Liver (tissue), 9 donors: ENCODE results near the gene GGT6. TPM values are rescaled to one million over a fixed set of nuclear protein-coding genes. Genes with fewer than 3 reads are reported as not detected.

Source experiments
- DNase-seq: peaks from one replicate; pipeline ENCODE4 v3.0.0-alpha.2; 2017; ENCODE audit warnings: low spot score
- H3K27ac ChIP-seq, 2 donors: one replicate each; pipeline ENCODE4 v1.7.0; 2013; ENCODE audit warnings: inconsistent platforms in 2 of 2, low read length in 2 of 2, control low read depth in 1 of 2, low read depth in 1 of 2, mild to moderate bottlenecking in 1 of 2
- H3K27me3 ChIP-seq, 4 donors: one replicate each; pipeline versions ENCODE4 v1.6.1 to v1.7.0; 2013; ENCODE audit warnings: low read length in 3 of 4, inconsistent platforms in 1 of 4, mild to moderate bottlenecking in 1 of 4, moderate library complexity in 1 of 4; ENCODE audit not compliant: control insufficient read depth in 4 of 4, insufficient read depth in 4 of 4
- H3K36me3 ChIP-seq, 4 donors: one replicate each; pipeline versions ENCODE4 v1.6.1 to v1.7.0; 2013; ENCODE audit warnings: low read length in 3 of 4, mild to moderate bottlenecking in 3 of 4, low read depth in 1 of 4, moderate library complexity in 1 of 4; ENCODE audit not compliant: control insufficient read depth in 4 of 4, insufficient read depth in 3 of 4
- H3K4me1 ChIP-seq, 4 donors: one replicate each; pipeline versions ENCODE4 v1.6.1 to v1.7.0; 2013; ENCODE audit warnings: low read length in 3 of 4, mild to moderate bottlenecking in 3 of 4, moderate library complexity in 1 of 4; ENCODE audit not compliant: control insufficient read depth in 4 of 4, insufficient read depth in 4 of 4
- H3K4me3 ChIP-seq, 3 donors: one replicate each; pipeline versions ENCODE4 v1.6.1 to v1.7.0; 2013; ENCODE audit warnings: low read length in 3 of 3, control low read depth in 1 of 3, low read depth in 1 of 3, mild to moderate bottlenecking in 1 of 3
- H3K9ac ChIP-seq, 2 donors: one replicate each; pipeline ENCODE4 v1.7.0; 2013; ENCODE audit warnings: low read length in 2 of 2, mild to moderate bottlenecking in 2 of 2, moderate library complexity in 2 of 2, control low read depth in 1 of 2, low read depth in 1 of 2
- H3K9me3 ChIP-seq, 4 donors: one replicate each; pipeline versions ENCODE4 v1.6.1 to v1.7.0; 2013; ENCODE audit warnings: low read length in 3 of 4; ENCODE audit not compliant: control insufficient read depth in 4 of 4
- EGR1 ChIP-seq, 2 donors: IDR thresholded peaks; 2 replicates each; pipeline ENCODE4 v1.6.1; 2016 to 2018; ENCODE audit warnings: antibody characterized with exemption in 2 of 2, low read depth in 2 of 2
- FOXA1 ChIP-seq: IDR thresholded peaks from 2 replicates; pipeline ENCODE4 v1.6.1; 2016; ENCODE audit warnings: antibody characterized with exemption
- FOXA2 ChIP-seq: IDR thresholded peaks from 2 replicates; pipeline ENCODE4 v1.6.1; 2016; ENCODE audit warnings: antibody characterized with exemption
- GABPA ChIP-seq, 2 donors: IDR thresholded peaks in 1 of 2; conservative IDR thresholded peaks in 1 of 2; 2 replicates each; pipeline ENCODE4 v1.6.1; 2016; ENCODE audit warnings: antibody characterized with exemption in 2 of 2, mild to moderate bottlenecking in 1 of 2, moderate library complexity in 1 of 2
- HNF4A ChIP-seq, 2 donors: conservative IDR thresholded peaks; 2 replicates each; pipeline ENCODE4 v1.6.1; 2016; ENCODE audit warnings: antibody characterized with exemption in 2 of 2, mild to moderate bottlenecking in 2 of 2
- HNF4G ChIP-seq: IDR thresholded peaks from 2 replicates; pipeline ENCODE4 v1.6.1; 2016; ENCODE audit warnings: antibody characterized with exemption
- JUND ChIP-seq, 2 donors: IDR thresholded peaks; 2 replicates each; pipeline ENCODE4 v1.6.1; 2016; ENCODE audit warnings: antibody characterized with exemption in 2 of 2
- NR2F2 ChIP-seq: IDR thresholded peaks from 2 replicates; pipeline ENCODE4 v1.6.1; 2016; ENCODE audit warnings: antibody characterized with exemption
- RAD21 ChIP-seq, 2 donors: IDR thresholded peaks; 2 replicates each; pipeline ENCODE4 v1.6.1; 2016; ENCODE audit warnings: antibody characterized with exemption in 2 of 2, mild to moderate bottlenecking in 2 of 2
- RXRA ChIP-seq, 2 donors: IDR thresholded peaks; 2 replicates each; pipeline ENCODE4 v1.6.1; 2017 to 2018; ENCODE audit warnings: antibody characterized with exemption in 2 of 2, mild to moderate bottlenecking in 1 of 2
- SP1 ChIP-seq: IDR thresholded peaks from 2 replicates; pipeline ENCODE4 v1.6.1; 2018; ENCODE audit warnings: antibody characterized with exemption, mild to moderate bottlenecking
- TAF1 ChIP-seq: conservative IDR thresholded peaks from 2 replicates; pipeline ENCODE4 v1.6.1; 2016; ENCODE audit warnings: antibody characterized with exemption, mild to moderate bottlenecking
- YY1 ChIP-seq: IDR thresholded peaks from 2 replicates; pipeline ENCODE4 v1.6.1; 2016; ENCODE audit warnings: antibody characterized with exemption, mild to moderate bottlenecking
- WGBS: extraction: QIAGEN DNeasy Blood & Tissue Kit; methylation state at CpG from one replicate; pipeline ENCODE4 v1.1.7; 2013; 5-methylcytosine and 5-hydroxymethylcytosine counted together
- polyA plus RNA-seq, 2 donors: library from polyadenylated mRNA; stranded (reverse) in 1 of 2; unstranded in 1 of 2; fragments of 200-250 nt in 1 of 2; fragments of >200 nt in 1 of 2; fragmentation: Nextera tagmentation in 1 of 2; extraction: Ambion mirVana in 1 of 2; gene quantifications; one replicate each; pipeline versions ENCODE4 v1.2.1 to v1.2.3, GENCODE V29; 2013 to 2015
- total RNA-seq, 2 donors: library from RNA; depleted of rRNA; stranded (reverse); fragments of >200 nt; gene quantifications; one replicate each; pipeline ENCODE4 v1.2.3, GENCODE V29; 2014
- TF ChIP-seq, protein P1 (sequence below): IDR thresholded peaks from 2 replicates; pipeline ENCODE4 v1.6.1; 2016; ENCODE audit warnings: antibody characterized with exemption
- TF ChIP-seq, protein P2 (sequence below): IDR thresholded peaks from 2 replicates; pipeline ENCODE4 v1.6.1; 2016; ENCODE audit warnings: antibody characterized with exemption
- TF ChIP-seq, protein P3 (sequence below): IDR thresholded peaks from 2 replicates; pipeline ENCODE4 v1.6.1; 2016; ENCODE audit warnings: antibody characterized with exemption
- TF ChIP-seq, protein P4 (sequence below): IDR thresholded peaks from 2 replicates; pipeline ENCODE4 v1.6.1; 2016; ENCODE audit warnings: antibody characterized with exemption, mild to moderate bottlenecking
- TF ChIP-seq, protein P5 (sequence below): fragments of 150-350 bp; IDR thresholded peaks from 2 replicates; pipeline ENCODE4 v1.5.1; 2017; ENCODE audit warnings: improper control_type of control experiment, low read depth, low read length; ENCODE audit not compliant: missing input control
- donor health status: healthy.
- donor health status: healthy.
- donor health status: healthy.
- donor health status: healthy.
- donor health status: healthy.

The GGT6 gene
- total and polyA plus RNA-seq, 4 donors, result 0.19 to 1.1 (median 0.53) TPM

DNA sequence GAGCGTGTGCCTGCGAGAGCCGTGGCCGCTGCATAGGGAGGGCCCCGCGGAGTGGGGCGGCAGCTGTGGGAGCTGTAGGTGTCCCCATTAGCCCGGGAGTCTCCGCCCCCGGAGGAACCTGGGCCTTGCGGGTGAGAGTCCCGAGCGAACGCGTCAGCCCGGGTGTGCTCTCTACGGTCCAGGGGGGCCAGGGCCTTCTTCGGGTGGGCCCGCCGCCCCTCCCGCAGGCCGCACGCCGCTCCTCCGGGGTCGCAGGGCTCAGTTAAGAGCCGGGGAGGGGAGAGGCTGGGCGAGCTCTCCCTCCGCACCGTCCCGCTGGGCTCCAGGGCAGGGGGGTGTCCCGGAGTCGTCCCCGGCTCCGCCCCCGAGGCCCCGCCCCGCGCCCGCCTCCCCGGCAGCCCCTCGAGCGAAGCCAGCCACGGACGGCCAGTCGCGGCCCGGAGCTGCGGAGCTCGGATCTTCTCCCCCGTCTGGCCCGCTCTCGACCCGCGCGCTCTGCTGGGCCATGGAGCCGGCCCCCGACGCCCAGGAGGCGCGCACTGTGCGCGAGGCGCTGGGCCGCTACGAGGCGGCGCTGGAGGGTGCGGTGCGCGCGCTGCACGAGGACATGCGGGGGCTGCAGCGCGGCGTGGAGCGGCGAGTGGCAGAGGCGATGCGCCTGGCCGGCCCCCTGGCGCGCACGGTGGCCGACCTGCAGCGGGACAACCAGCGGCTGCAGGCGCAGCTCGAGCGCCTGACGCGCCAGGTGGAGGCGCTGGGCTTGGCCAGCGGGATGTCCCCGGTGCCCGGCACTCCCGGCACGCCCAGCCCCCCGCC is 23.9 kb upstream of the GGT6 start, which contains the start of gene SMTNL2 (continued):
- TF ChIP-seq, protein P1, sequence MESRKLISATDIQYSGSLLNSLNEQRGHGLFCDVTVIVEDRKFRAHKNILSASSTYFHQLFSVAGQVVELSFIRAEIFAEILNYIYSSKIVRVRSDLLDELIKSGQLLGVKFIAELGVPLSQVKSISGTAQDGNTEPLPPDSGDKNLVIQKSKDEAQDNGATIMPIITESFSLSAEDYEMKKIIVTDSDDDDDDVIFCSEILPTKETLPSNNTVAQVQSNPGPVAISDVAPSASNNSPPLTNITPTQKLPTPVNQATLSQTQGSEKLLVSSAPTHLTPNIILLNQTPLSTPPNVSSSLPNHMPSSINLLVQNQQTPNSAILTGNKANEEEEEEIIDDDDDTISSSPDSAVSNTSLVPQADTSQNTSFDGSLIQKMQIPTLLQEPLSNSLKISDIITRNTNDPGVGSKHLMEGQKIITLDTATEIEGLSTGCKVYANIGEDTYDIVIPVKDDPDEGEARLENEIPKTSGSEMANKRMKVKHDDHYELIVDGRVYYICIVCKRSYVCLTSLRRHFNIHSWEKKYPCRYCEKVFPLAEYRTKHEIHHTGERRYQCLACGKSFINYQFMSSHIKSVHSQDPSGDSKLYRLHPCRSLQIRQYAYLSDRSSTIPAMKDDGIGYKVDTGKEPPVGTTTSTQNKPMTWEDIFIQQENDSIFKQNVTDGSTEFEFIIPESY, result no peak
- TF ChIP-seq, protein P2, sequence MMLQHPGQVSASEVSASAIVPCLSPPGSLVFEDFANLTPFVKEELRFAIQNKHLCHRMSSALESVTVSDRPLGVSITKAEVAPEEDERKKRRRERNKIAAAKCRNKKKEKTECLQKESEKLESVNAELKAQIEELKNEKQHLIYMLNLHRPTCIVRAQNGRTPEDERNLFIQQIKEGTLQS, result no peak
- no peak for TF ChIP-seq FOXA1
- no peak for TF ChIP-seq HNF4G

DNA sequence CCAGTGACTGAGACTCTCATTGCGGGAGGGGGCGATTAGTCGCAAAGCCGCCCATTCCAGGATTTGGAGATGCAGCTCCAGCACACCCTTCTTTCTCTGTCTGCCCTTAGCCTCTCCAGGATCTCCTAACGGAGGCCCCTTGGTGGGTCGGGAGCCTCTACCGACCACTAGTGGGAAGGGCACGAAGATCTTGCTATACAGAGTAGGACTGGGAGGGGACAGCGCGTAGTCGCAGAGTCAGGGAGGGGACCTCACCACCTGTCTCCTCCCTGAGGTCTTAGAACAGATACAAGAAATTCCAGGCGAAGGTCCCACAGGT is 23.4 kb upstream of the GGT6 start:
- Histone ChIP-seq H3K27me3 (peaks cover 0 to 6% (median 1%) of the 10 kb centered on the region in 4 donors), H3K4me1 (peaks cover 6 to 16% (median 11%) of the 10 kb centered on the region in 4 donors), H3K9me3 (no peaks in the 10 kb centered on the region), H3K36me3 (no peaks in the 10 kb centered on the region), H3K27ac (no peak overlapping the region), H3K4me3 (peak overlapping the region in 1 of 3 donors; percentile 46), H3K9ac (no peak overlapping the region)
- 25% methylated on average over 12 of the region's 12 CpGs for WGBS
- TF ChIP-seq, protein P1, result no peak
- no peak for TF ChIP-seq TAF1
- no peak for TF ChIP-seq NR2F2
- no peak for TF ChIP-seq HNF4A (conservative IDR thresholded peaks at IDR 0.05)
- TF ChIP-seq, protein P3, sequence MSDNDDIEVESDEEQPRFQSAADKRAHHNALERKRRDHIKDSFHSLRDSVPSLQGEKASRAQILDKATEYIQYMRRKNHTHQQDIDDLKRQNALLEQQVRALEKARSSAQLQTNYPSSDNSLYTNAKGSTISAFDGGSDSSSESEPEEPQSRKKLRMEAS, result no peak
- TF ChIP-seq GABPA (IDR thresholded peaks at IDR 0.05 in 1 of 2, conservative IDR thresholded peaks at IDR 0.05 in 1 of 2), result no peak
- TF ChIP-seq YY1, result no peak
- no peak for TF ChIP-seq RXRA (IDR thresholded peaks at IDR 0.05)
- no peak for TF ChIP-seq EGR1 (IDR thresholded peaks at IDR 0.05; ENCODE audit: low read depth in 2 of 2)
- no peak for TF ChIP-seq SP1
- TF ChIP-seq, protein P4, sequence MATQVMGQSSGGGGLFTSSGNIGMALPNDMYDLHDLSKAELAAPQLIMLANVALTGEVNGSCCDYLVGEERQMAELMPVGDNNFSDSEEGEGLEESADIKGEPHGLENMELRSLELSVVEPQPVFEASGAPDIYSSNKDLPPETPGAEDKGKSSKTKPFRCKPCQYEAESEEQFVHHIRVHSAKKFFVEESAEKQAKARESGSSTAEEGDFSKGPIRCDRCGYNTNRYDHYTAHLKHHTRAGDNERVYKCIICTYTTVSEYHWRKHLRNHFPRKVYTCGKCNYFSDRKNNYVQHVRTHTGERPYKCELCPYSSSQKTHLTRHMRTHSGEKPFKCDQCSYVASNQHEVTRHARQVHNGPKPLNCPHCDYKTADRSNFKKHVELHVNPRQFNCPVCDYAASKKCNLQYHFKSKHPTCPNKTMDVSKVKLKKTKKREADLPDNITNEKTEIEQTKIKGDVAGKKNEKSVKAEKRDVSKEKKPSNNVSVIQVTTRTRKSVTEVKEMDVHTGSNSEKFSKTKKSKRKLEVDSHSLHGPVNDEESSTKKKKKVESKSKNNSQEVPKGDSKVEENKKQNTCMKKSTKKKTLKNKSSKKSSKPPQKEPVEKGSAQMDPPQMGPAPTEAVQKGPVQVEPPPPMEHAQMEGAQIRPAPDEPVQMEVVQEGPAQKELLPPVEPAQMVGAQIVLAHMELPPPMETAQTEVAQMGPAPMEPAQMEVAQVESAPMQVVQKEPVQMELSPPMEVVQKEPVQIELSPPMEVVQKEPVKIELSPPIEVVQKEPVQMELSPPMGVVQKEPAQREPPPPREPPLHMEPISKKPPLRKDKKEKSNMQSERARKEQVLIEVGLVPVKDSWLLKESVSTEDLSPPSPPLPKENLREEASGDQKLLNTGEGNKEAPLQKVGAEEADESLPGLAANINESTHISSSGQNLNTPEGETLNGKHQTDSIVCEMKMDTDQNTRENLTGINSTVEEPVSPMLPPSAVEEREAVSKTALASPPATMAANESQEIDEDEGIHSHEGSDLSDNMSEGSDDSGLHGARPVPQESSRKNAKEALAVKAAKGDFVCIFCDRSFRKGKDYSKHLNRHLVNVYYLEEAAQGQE, result no peak
- TF ChIP-seq, protein P5, sequence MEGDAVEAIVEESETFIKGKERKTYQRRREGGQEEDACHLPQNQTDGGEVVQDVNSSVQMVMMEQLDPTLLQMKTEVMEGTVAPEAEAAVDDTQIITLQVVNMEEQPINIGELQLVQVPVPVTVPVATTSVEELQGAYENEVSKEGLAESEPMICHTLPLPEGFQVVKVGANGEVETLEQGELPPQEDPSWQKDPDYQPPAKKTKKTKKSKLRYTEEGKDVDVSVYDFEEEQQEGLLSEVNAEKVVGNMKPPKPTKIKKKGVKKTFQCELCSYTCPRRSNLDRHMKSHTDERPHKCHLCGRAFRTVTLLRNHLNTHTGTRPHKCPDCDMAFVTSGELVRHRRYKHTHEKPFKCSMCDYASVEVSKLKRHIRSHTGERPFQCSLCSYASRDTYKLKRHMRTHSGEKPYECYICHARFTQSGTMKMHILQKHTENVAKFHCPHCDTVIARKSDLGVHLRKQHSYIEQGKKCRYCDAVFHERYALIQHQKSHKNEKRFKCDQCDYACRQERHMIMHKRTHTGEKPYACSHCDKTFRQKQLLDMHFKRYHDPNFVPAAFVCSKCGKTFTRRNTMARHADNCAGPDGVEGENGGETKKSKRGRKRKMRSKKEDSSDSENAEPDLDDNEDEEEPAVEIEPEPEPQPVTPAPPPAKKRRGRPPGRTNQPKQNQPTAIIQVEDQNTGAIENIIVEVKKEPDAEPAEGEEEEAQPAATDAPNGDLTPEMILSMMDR, result no peak
- no peak for TF ChIP-seq JUND (IDR thresholded peaks at IDR 0.05)
- TF ChIP-seq RAD21 (IDR thresholded peaks at IDR 0.05), result no peak
- TF ChIP-seq FOXA2, result no peak
- TF ChIP-seq, protein P2, result no peak
- no peak for TF ChIP-seq FOXA1
- no peak for TF ChIP-seq HNF4G
- DNase-seq, result no peak
